ENCODE measurements around the gene LCT.

DNA sequence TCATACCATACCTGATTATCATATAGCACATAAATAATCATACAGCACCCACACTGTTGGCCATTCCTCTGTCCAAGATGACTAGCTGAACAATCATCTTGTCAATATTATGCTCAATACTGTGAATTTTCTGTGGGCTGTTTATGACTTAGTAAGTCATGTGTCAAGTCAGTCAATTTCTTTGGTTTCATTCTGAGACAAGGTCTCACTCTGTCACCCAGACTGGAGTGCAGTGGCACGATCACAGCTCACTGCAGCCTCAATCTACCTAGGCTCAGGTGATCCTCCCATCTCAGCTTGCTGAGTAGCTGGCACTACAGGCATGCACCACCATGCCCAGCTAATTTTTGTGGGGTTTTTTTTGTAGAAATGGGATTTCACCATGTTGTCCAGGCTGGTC lies 33.6 kb upstream of the LCT start:
- TF ChIP-seq CTCF (conservative IDR thresholded peaks at IDR 0.05; ENCODE audit: low read depth in 2 of 2): no peak
- TF ChIP-seq ZNF114 (CRISPR knock-in tag; IDR thresholded peaks at IDR 0.05): no peak
- no peak for TF ChIP-seq POLR2AphosphoS5 (IDR thresholded peaks at IDR 0.05; ENCODE audit: low read depth)
- TF ChIP-seq JUNB (IDR thresholded peaks at IDR 0.05; ENCODE audit: unreplicated experiment): no peak
- no peak for TF ChIP-seq EZH2 (IDR thresholded peaks at IDR 0.05; ENCODE audit: low read depth, unreplicated experiment)
- TF ChIP-seq, protein P1, sequence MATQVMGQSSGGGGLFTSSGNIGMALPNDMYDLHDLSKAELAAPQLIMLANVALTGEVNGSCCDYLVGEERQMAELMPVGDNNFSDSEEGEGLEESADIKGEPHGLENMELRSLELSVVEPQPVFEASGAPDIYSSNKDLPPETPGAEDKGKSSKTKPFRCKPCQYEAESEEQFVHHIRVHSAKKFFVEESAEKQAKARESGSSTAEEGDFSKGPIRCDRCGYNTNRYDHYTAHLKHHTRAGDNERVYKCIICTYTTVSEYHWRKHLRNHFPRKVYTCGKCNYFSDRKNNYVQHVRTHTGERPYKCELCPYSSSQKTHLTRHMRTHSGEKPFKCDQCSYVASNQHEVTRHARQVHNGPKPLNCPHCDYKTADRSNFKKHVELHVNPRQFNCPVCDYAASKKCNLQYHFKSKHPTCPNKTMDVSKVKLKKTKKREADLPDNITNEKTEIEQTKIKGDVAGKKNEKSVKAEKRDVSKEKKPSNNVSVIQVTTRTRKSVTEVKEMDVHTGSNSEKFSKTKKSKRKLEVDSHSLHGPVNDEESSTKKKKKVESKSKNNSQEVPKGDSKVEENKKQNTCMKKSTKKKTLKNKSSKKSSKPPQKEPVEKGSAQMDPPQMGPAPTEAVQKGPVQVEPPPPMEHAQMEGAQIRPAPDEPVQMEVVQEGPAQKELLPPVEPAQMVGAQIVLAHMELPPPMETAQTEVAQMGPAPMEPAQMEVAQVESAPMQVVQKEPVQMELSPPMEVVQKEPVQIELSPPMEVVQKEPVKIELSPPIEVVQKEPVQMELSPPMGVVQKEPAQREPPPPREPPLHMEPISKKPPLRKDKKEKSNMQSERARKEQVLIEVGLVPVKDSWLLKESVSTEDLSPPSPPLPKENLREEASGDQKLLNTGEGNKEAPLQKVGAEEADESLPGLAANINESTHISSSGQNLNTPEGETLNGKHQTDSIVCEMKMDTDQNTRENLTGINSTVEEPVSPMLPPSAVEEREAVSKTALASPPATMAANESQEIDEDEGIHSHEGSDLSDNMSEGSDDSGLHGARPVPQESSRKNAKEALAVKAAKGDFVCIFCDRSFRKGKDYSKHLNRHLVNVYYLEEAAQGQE (IDR thresholded peaks at IDR 0.05; ENCODE audit: unreplicated experiment): no peak
- no peak for TF ChIP-seq ZNF331 (CRISPR knock-in tag; IDR thresholded peaks at IDR 0.05; ENCODE audit: low read depth)
- TF ChIP-seq NANOG (IDR thresholded peaks at IDR 0.05; ENCODE audit: borderline replicate concordance): no peak
- TF ChIP-seq ETS1 (IDR thresholded peaks at IDR 0.05): no peak

All from GM23338 (cell line).